Hippocampal formation (tissue), 2 donors: ENCODE data around the gene APOM.
A peak's percentile ranks its signal among the peaks of the same experiment; 100 is the strongest.

ENCODE experiments used
- DNase-seq, 2 donors: peaks; one replicate each; lab custom pipeline; 2025; lab: John Stamatoyannopoulos, UW

Gene APOM

DNA sequence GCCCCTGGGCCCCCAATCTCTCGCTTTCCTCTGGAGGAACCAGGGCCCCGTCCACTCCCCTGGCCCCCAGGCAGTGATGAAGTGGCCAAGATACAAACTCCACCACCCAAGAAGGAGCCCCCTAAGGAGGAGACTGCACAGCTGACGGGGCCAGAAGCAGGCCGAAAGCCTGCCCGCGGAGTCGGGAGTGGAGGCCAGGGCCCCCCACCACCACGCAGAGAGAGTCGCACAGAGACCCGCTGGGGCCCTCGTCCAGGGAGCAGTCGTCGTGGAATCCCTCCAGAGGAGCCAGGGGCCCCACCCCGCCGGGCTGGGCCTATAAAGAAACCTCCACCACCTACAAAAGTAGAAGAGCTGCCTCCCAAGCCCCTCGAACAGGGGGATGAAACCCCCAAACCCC is 24.5 kb upstream of the APOM start:
- no peak for DNase-seq

- DNase-seq = no peak
These were observed 23.9 kb upstream of the APOM start for GRCh38 chr6:31631681-31632278.

GRCh38 chr6:31632279-31632946 is 23.3 kb upstream of the APOM start:
- no peak for DNase-seq

GRCh38 chr6:31633447-31633846 is 22.2 kb upstream of the APOM start:
- no peak for DNase-seq

GRCh38 chr6:31634131-31634530 is 21.6 kb upstream of the APOM start:
- no peak for DNase-seq

GRCh38 chr6:31634969-31635575 is 20.6 kb upstream of the APOM start:
- DNase-seq = no peak

DNA sequence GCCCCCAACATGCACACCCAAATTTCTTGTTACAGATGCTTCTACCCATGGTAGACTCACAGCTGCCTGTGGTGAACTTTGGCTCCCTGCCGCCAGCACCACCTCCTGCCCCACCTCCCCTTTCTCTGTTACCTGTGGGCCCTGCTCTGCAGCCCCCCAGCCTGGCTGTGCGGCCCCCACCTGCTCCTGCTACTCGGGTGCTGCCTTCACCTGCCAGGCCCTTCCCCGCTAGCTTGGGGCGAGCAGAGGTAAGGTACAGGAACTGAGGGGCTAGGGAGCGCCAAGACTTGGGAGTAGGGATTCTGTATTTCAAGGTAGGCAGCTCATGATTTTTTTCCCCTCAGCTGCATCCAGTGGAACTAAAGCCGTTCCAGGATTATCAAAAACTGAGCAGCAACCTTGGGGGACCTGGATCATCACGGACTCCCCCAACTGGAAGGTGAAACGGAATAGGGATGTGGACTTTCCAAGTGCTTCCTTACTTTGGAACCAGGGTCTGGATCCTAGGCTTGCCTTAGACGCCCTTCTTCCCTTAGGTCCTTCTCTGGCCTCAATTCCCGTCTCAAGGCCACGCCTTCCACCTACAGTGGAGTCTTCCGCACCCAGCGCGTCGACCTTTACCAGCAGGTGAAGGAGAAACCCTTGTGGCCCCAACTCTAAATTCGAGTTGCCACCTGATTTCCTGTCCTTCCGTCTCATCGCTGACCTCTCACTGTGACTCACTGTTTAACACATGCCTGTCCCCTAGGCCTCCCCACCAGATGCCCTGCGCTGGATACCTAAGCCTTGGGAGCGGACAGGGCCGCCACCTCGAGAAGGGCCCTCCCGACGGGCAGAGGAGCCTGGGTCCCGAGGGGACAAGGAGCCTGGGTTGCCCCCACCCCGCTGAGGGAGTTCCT is 18.7 kb upstream of the APOM start:
- no peak for DNase-seq

DNA sequence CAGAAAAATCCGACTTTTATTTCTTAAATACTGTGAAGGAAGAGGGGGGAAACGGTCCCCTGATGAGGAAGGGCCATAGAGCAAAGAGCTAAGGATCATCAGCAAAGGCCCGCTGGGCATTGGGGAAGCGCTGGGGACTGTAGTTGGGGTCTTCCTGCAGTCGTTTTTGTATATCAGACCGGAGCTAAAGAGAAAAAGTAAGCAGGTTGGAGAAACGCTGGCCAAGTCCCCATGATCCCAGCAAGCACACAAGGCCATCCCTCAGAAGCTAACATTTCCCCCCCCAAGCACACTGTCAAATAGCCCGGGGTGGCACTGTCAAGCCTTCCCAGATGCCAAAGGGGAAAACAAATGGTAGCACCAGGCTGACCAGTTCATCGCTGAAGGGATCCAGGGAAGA is 16.7 kb upstream of the APOM start:
- no peak for DNase-seq

DNA sequence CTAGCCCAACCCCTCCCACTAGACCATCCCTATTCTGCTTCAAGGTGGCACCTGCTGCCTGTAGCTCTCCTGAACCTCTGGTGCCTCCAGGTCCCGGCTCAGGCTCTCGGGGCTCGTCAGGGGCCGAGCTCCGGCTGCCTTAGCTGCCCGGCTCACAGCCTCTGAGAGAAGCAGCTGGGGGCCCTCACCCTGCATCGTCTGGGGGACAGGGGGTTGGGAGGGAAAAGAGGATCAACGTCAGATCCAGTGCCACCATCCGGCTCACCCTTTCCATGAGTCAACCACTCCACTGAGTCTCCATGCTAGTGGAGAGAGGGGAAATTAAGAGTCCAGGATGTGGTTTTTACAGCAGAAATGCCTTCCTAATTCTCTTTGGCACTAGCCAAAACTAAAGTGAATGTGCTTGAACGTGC is 16.2 kb upstream of the APOM start:
- DNase-seq = no peak

GRCh38 chr6:31640612-31641011 is 15.1 kb upstream of the APOM start:
- DNase-seq = no peak

GRCh38 chr6:31641370-31641769 is 14.3 kb upstream of the APOM start:
- DNase-seq = no peak

DNA sequence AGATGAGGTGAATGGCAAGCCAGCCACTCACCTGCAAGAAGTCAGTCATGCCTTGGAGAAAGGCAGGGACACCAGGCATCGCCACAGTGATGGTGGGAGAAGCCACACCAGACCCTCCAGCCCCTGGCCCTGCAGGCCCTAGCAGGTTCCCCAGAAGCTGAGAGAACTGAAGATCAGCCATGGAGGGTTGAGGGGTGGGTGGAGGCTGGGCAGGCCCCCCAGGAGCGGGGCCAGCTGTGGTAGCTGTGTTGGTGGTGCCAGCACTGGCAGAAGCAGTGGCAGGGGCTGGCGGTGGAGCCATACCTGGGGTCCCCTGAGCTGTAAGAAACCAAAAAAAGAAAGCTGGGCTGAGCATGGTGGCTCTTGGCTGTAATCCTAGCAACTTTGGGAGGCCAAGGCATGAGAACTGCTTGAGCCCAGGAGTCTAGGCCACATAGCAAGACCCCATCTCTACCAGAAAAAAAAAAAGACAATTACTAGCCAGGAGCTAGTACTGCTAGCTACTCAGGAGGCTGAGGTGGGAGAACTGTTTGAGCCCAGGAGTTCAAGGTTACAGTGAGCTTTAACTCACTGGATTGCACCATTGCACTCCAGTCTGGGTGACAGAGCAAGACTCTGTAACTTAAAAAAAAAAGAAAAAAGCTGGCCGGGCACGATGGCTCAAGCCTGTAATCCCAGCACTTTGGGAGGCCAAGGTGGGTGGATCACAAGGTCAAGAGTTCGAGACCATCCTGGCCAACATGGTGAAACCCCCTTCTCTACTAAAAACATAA is 12.7 kb upstream of the APOM start:
- no peak for DNase-seq

DNA sequence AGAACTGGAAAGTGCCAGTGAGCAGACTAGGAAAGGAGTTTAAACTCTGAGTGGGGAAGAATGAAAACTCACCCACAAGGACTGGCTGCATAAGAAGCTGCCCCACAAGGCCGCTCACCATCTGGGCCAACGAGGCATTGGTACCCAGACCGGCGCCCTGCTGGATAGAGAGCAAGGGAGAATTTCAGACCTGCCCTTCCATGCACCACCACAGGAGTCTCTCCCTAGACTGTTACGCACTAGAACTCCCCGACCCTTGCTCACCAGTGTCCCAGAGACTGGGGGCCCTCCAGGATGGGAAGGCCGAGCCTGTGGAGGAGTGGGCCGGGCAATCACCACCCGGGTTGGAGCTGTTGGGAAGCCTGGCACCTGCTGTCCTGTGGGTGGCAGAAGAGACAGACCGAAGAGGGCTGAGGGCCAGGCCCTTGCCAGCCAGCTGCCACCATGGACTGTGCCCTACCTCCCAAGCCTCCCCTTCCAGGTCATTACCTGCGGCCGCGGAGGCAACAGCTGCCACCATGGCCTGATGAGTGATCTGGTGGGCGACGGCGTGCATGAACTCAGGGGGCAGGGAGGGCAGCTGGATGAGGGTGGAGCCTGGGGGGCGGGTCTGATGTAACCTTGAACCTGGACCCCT is 11.8 kb upstream of the APOM start:
- DNase-seq = no peak

GRCh38 chr6:31645325-31645724 is 10.4 kb upstream of the APOM start:
- no peak for DNase-seq

- peak in 1 of 2 donors; percentile 31 for DNase-seq
These were observed 4.0 kb upstream of the APOM start for GRCh38 chr6:31651602-31652191.

DNA sequence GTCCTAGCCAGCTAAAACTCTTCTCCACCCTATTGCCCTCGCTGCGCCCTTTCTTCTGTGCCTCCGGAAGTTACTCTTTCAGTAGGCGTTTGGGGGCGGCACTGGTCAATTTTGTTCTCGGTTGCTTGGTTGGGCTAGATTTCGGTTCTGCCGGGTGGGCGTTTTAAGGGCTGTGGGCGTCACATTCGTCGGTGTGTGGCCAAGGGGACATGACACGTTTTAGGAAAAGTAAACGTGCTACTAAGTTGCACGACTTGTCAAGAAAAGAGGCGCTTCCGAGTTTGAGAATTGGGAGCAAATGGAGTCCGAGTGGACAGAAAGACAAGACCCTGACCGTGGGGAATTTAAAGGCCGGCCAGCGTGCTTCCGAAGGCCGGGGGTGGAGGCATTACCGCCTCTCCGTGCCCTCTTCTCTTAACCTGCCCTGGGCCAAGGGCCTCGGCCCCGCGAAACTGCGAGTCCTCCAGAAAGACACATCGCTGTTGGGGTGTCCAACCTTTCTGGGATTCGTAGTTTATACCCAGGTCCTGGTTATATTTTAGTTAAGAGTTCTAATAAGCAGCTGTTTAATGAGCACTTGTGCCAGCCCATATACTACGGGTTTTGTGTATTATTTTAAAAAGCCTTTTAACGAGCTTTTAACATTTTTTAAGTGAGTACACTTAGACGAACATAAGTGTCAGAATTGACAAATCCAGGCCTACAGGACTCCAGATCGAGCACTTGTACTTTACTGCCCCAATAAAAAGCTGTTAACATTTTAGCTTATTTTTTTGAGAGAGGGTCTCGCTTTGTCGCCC is 2.6 kb upstream of the APOM start:
- peak; percentile 92 to 98 for DNase-seq

- no peak for DNase-seq
These were observed 933 bp upstream of the APOM start for GRCh38 chr6:31654574-31655348.

GRCh38 chr6:31657406-31658157 is 1.9 kb downstream of the APOM start:
- no peak for DNase-seq
